ENCODE data around the gene NUDT3.
A peak's percentile ranks its signal among the peaks of the same experiment; 100 is the strongest.

The NUDT3 gene

DNA sequence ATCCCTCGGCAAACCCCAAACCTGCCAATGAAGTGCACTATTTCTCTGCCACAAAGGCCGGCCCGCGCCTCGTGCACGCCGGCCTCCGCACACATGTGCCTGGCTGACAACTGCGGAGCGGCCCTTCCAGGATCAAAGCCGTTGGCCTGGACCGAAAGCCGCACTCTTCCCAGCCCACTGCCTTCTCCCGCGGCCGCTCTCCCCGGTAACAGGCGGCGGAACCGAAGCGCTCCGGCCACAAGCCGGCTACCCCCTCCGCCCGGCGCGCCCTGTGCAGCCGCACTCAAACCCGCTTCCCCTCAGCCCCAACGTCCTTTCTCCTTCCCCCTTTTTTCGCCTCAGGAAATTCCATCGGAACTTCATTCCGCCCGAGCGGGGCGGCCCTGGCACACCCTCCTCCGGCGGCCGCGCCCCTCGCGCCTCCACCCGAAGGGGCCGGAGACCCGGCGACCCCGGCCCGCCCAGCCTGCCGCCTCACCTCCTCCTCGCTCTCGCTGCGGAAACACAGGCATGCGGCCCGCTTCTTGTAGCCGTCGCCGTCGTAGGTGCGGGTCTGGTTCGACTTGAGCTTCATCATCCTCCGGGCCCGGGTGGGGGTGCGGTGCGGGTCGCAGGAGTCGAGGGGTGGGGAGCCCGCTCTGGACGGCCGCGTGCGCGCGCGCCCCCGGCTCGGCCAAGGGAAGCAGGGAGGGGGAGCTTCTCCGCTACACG is 528 bp downstream of the NUDT3 start:
- DNase-seq (ENCODE audit: low read depth): peak; percentile 41
- TF ChIP-seq, protein P1, sequence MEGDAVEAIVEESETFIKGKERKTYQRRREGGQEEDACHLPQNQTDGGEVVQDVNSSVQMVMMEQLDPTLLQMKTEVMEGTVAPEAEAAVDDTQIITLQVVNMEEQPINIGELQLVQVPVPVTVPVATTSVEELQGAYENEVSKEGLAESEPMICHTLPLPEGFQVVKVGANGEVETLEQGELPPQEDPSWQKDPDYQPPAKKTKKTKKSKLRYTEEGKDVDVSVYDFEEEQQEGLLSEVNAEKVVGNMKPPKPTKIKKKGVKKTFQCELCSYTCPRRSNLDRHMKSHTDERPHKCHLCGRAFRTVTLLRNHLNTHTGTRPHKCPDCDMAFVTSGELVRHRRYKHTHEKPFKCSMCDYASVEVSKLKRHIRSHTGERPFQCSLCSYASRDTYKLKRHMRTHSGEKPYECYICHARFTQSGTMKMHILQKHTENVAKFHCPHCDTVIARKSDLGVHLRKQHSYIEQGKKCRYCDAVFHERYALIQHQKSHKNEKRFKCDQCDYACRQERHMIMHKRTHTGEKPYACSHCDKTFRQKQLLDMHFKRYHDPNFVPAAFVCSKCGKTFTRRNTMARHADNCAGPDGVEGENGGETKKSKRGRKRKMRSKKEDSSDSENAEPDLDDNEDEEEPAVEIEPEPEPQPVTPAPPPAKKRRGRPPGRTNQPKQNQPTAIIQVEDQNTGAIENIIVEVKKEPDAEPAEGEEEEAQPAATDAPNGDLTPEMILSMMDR (conservative IDR thresholded peaks at IDR 0.05; ENCODE audit: low read length): no peak
- peak overlapping the region; percentile 83 for H3K4me3 ChIP-seq (ENCODE audit: low read length)

DNA sequence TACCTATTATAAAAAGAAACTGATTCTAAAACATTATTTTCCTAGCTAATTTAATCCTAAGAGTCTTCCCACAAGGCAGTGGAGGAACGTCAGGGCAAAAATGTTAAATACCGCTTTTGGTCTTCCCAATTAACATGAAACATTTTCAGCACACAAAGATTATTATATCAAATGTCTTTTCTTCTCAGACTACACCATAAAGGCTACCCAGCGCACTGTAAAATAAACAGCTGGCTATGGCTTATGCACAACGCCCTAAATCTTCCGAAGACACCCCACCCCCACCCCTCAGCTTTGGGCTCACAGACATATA is 1.0 kb downstream of the NUDT3 start:
- peak overlapping the region; percentile 83 for H3K4me3 ChIP-seq (ENCODE audit: low read length)
- no peak for DNase-seq (ENCODE audit: low read depth)
- TF ChIP-seq, protein P1 (conservative IDR thresholded peaks at IDR 0.05; ENCODE audit: low read length): no peak

DNA sequence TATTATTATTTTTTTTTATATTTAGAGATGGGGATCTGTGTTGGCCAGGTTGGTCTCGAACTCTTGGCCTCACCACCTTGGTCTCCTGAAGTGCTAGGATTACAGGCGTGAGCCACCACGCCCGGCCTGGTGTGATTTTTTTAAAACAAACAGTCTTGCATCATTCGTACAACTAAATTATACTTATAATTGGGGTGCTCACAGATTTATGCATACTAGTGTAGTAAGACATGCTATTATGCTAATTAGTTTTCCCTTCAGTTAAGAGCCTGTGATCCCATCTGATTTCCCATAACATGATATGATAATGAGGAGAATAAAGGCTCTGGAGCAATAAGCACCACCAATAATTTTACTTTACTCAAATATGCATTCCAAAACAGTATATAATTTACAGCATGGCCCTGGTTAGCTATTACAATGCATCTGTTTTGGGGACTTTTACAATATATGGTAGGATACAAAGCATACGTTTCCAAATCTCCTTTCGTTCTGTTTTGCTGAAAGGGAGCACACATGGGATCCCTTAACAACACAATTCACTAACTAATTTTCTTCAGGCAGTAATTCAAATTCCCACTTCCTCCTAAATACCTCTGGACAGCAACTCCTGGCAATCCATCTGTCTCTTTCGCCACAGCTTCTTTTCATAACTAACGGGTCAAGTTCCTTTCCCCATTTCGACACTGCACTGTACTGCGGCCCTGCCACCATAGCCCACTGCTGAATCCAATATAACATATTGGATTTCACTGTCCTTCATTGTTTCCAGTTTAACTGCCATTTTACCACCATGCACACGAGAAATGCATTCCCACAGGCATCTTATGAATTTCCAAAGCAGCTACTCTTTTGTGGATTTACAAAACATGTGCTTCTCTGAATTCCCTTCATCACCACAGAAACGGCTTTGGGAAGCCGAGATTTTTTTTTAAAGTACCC is 1.7 kb downstream of the NUDT3 start:
- peak; percentile 96 for DNase-seq (ENCODE audit: low read depth)
- TF ChIP-seq, protein P1 (conservative IDR thresholded peaks at IDR 0.05; ENCODE audit: low read length): no peak
- peak overlapping the region; percentile 83 for H3K4me3 ChIP-seq (ENCODE audit: low read length)

DNA sequence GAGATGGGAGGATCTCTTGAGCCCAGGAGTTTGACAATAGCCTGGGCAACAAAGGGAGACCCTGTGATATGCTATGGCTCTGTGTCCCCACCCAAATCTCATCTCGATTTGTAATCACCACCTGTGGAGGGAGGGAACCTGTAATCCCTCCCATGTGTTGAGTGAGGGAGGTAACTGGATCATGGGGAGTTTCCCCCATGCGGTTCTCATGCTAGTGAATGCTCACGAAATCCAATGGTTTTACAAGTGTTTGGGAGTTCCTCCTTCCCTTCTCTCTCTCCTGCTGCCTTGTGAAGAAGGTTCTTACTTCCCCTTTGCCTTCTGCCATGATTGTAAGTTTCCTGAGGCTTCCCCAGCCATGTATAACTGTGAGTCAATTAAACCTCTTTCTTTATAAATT is 3.4 kb downstream of the NUDT3 start:
- no peak for DNase-seq (ENCODE audit: low read depth)
- TF ChIP-seq, protein P1 (conservative IDR thresholded peaks at IDR 0.05; ENCODE audit: low read length): no peak
- no peak overlapping the region for H3K4me3 ChIP-seq (ENCODE audit: low read length)

DNA sequence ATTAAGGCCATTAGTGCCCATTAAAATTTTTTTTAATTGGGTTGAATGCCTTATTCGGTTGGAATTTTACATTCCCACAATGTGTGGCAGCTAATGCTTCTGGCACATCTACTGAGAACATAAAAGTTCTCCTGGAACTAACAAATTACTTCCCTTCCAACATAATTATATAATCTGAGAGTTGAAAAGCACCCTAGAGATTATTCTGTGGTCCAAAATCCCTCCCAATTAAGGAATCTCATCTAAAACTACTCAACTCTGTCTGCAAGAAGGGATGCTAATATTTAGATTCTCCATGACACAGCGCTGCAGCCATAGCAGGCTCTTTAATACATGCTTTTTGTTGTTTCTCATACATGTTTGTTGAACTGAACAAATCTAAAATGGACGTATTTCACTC is 4.0 kb downstream of the NUDT3 start:
- no peak for DNase-seq (ENCODE audit: low read depth)
- TF ChIP-seq, protein P1 (conservative IDR thresholded peaks at IDR 0.05; ENCODE audit: low read length): no peak
- no peak overlapping the region for H3K4me3 ChIP-seq (ENCODE audit: low read length)

DNA sequence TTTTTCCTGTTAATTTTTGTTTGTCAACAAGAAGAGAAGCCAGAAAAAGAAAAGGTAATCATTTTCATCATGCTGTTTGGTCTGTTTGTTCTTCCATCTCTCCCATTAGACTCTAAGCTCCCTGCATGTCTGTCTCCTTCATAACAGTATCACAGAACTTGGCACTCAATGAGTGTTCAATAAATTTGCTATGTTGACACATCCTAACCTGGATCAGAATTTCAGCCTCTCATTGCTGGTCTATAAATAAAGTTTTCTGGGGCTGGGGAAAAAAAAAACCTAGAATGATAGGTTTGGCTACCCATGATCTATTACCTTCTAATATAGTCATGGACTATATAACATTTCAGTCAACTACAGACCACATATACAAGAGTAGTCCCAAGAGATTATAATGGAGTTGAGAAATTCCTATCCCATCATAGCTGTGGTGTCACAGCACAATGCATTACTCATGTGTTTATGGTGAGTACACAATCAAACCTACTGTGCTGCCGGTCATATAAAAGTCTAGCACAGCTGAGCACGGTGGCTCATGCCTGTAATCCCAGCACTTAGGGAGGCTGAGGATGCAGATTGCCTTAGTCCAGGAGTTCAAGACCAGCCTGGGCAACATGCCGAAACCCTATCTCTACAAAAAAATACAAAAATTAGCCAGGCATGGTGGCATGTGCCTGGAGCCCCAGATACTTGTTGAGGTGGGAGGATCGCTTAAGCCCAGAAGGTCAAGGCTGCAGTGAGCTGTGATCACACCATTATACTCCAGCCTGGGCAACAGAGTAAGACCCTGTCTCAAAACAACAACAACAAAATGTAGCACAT is 5.9 kb downstream of the NUDT3 start:
- DNase-seq (ENCODE audit: low read depth): peak; percentile 94
- no peak overlapping the region for H3K4me3 ChIP-seq (ENCODE audit: low read length)
- TF ChIP-seq, protein P1 (conservative IDR thresholded peaks at IDR 0.05; ENCODE audit: low read length): no peak
